ENCODE results near the gene ADAM19. TPM values are rescaled to one million over a fixed set of nuclear protein-coding genes. Genes with fewer than 3 reads are reported as not detected.

The ADAM19 gene
- total RNA-seq, 1 experiment from 2014 or later: 62.9 TPM

- H3K36me3 Mint-ChIP-seq (ENCODE audit: insufficient read depth, unreplicated experiment): peaks cover 47% of the 10 kb centered on the region
- CTCF ChIA-PET: no interaction called here
Measured at GRCh38 chr5:157486861-157487260, 88.7 kb downstream of the ADAM19 start.

GRCh38 chr5:157486221-157486681, 89.3 kb downstream of the ADAM19 start:
- H3K27me3 ChIP-seq (replicated peaks; ENCODE audit: control insufficient read depth, insufficient read depth, low read length): no peaks in the 10 kb centered on the region
- Mint-ChIP-seq H3K4me1 (ENCODE audit: low read depth, unreplicated experiment) (peaks cover 8% of the 10 kb centered on the region), H3K27ac (ENCODE audit: unreplicated experiment) (no peak overlapping the region), H3K9me3 (ENCODE audit: unreplicated experiment) (no peaks in the 10 kb centered on the region), H3K27me3 (ENCODE audit: insufficient read depth, unreplicated experiment) (no peaks in the 10 kb centered on the region), H3K36me3 (ENCODE audit: insufficient read depth, unreplicated experiment) (peaks cover 47% of the 10 kb centered on the region), H3K4me3 (ENCODE audit: unreplicated experiment) (no peak overlapping the region)
- no peaks in the 10 kb centered on the region; the same call in 1 of the 2 replicates for H3K36me3 ChIP-seq (ENCODE audit: control insufficient read depth, insufficient read depth, low read length)
- BruUV-seq (replicated peaks): no TSS peak
- no peaks in the 10 kb centered on the region for H3K4me1 ChIP-seq
- H3K4me3 ChIP-seq (ENCODE audit: low read depth, low read length): no peak overlapping the region
- ChIA-PET CTCF (interaction anchor here (1.1 kb wide), 1 partner anchor 165 kb away, joined by 3 read pairs; the partner anchor contains the start of gene SOX30), POLR2A (no interaction called here)
- no peak for DNase-seq
- intact Hi-C loops (cut with micrococcal nuclease; ENCODE audit: unreplicated experiment): no loop called here
- TF ChIP-seq, protein P1, sequence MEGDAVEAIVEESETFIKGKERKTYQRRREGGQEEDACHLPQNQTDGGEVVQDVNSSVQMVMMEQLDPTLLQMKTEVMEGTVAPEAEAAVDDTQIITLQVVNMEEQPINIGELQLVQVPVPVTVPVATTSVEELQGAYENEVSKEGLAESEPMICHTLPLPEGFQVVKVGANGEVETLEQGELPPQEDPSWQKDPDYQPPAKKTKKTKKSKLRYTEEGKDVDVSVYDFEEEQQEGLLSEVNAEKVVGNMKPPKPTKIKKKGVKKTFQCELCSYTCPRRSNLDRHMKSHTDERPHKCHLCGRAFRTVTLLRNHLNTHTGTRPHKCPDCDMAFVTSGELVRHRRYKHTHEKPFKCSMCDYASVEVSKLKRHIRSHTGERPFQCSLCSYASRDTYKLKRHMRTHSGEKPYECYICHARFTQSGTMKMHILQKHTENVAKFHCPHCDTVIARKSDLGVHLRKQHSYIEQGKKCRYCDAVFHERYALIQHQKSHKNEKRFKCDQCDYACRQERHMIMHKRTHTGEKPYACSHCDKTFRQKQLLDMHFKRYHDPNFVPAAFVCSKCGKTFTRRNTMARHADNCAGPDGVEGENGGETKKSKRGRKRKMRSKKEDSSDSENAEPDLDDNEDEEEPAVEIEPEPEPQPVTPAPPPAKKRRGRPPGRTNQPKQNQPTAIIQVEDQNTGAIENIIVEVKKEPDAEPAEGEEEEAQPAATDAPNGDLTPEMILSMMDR (IDR thresholded peaks at IDR 0.05; ENCODE audit: insufficient read depth in 1 of 2, low read depth in 1 of 2, low read length in 1 of 2, severe bottlenecking in 1 of 2, unreplicated experiment in 1 of 2): no peak
- H3K9me3 ChIP-seq: no peaks in the 10 kb centered on the region

More at GRCh38 chr5:157486861-157487260, 88.7 kb downstream of the ADAM19 start:
- H3K4me3 ChIP-seq (ENCODE audit: low read depth, low read length): no peak overlapping the region
- H3K9me3 ChIP-seq: no peaks in the 10 kb centered on the region
- no peaks in the 10 kb centered on the region for H3K27me3 ChIP-seq (replicated peaks; ENCODE audit: control insufficient read depth, insufficient read depth, low read length)
- Mint-ChIP-seq H3K9me3 (ENCODE audit: unreplicated experiment) (no peaks in the 10 kb centered on the region), H3K4me3 (ENCODE audit: unreplicated experiment) (no peak overlapping the region), H3K27me3 (ENCODE audit: insufficient read depth, unreplicated experiment) (no peaks in the 10 kb centered on the region), H3K4me1 (ENCODE audit: low read depth, unreplicated experiment) (peaks cover 8% of the 10 kb centered on the region), H3K27ac (ENCODE audit: unreplicated experiment) (no peak overlapping the region)
- POLR2A ChIA-PET: no interaction called here
- no TSS peak for BruUV-seq (replicated peaks)
- no peaks in the 10 kb centered on the region for H3K4me1 ChIP-seq
- TF ChIP-seq, protein P1 (IDR thresholded peaks at IDR 0.05; ENCODE audit: insufficient read depth in 1 of 2, low read depth in 1 of 2, low read length in 1 of 2, severe bottlenecking in 1 of 2, unreplicated experiment in 1 of 2): no peak
- intact Hi-C loops (cut with micrococcal nuclease; ENCODE audit: unreplicated experiment): no loop called here
- no peaks in the 10 kb centered on the region; the same call in none of the 2 replicates for H3K36me3 ChIP-seq (ENCODE audit: control insufficient read depth, insufficient read depth, low read length)
- DNase-seq: no peak

GRCh38 chr5:157485811-157486210, 89.8 kb downstream of the ADAM19 start:
- intact Hi-C loops (cut with micrococcal nuclease; ENCODE audit: unreplicated experiment): no loop called here
- Mint-ChIP-seq H3K4me3 (ENCODE audit: unreplicated experiment) (no peak overlapping the region), H3K27ac (ENCODE audit: unreplicated experiment) (peak overlapping the region; percentile 77), H3K4me1 (ENCODE audit: low read depth, unreplicated experiment) (peaks cover 8% of the 10 kb centered on the region), H3K27me3 (ENCODE audit: insufficient read depth, unreplicated experiment) (no peaks in the 10 kb centered on the region), H3K36me3 (ENCODE audit: insufficient read depth, unreplicated experiment) (peaks cover 47% of the 10 kb centered on the region), H3K9me3 (ENCODE audit: unreplicated experiment) (no peaks in the 10 kb centered on the region)
- BruUV-seq (replicated peaks): no TSS peak
- Histone ChIP-seq H3K27me3 (replicated peaks; ENCODE audit: control insufficient read depth, insufficient read depth, low read length) (no peaks in the 10 kb centered on the region), H3K4me3 (ENCODE audit: low read depth, low read length) (no peak overlapping the region), H3K9me3 (no peaks in the 10 kb centered on the region), H3K4me1 (no peaks in the 10 kb centered on the region), H3K36me3 (ENCODE audit: control insufficient read depth, insufficient read depth, low read length) (no peaks in the 10 kb centered on the region; the same call in 1 of the 2 replicates)
- POLR2A ChIA-PET: no interaction called here
- DNase-seq: peak in 1 of 2 experiments; percentile 11
- CTCF ChIA-PET: interaction anchor here (0.6 to 1.1 kb wide), 4 partner anchors 166 to 257 kb away, joined by 3 read pairs; partner anchors contain the start of gene SOX30
- TF ChIP-seq, protein P1 (IDR thresholded peaks at IDR 0.05; ENCODE audit: insufficient read depth in 1 of 2, low read depth in 1 of 2, low read length in 1 of 2, severe bottlenecking in 1 of 2, unreplicated experiment in 1 of 2): no peak

Data from Caco-2 (cell line).